OCI-LY1 (cell line): ENCODE measurements around the gene RLN3.

Experiments
- CTCF ChIP-seq: fragments of 200-600 bp; sonication (generic), shearing (Covaris generic); IDR thresholded peaks from 2 replicates; pipeline ENCODE4 v1.5.1; 2017; ENCODE audit warnings: mild to moderate bottlenecking, antibody characterized with exemption, low read length, moderate library complexity, mixed read lengths
- EZH2 ChIP-seq: fragments of 200-600 bp; sonication (generic), shearing (Covaris generic); IDR thresholded peaks from 2 replicates; pipeline ENCODE4 v1.8.0; 2017; ENCODE audit warnings: borderline replicate concordance, mixed run types, mild to moderate bottlenecking, antibody characterized with exemption, low read length, moderate library complexity, mixed read lengths

GRCh38 chr19:13980340-13980739 lies 47.6 kb upstream of the RLN3 start:
- TF ChIP-seq CTCF (no peak), EZH2 (no peak)
